Dendritic cell treated with granulocyte-macrophage colony-stimulating factor and Interleukin-4, amounts not matched to agents 40 ng/mL and 50 ng/mL, for 4 days (primary cell): ENCODE measurements around the gene RYR2.

Experiments used
- H3K27ac Mint-ChIP-seq: one replicate; pipeline ENCODE4 v1.8.0; 2022; ENCODE audit warnings: mild to moderate bottlenecking, mixed read lengths
- H3K27me3 Mint-ChIP-seq: one replicate; pipeline ENCODE4 v1.8.0; 2022; ENCODE audit warnings: mild to moderate bottlenecking, mixed read lengths
- H3K36me3 Mint-ChIP-seq: one replicate; pipeline ENCODE4 v1.8.0; 2022; ENCODE audit warnings: low read depth, mixed read lengths
- H3K4me1 Mint-ChIP-seq: one replicate; pipeline ENCODE4 v1.8.0; 2022; ENCODE audit warnings: low read depth, mixed read lengths
- H3K4me3 Mint-ChIP-seq: one replicate; pipeline ENCODE4 v1.8.0; 2022; ENCODE audit warnings: mild to moderate bottlenecking, moderate library complexity, mixed read lengths
- H3K9me3 Mint-ChIP-seq: one replicate; pipeline ENCODE4 v1.8.0; 2022; ENCODE audit warnings: mixed read lengths
- intact Hi-C: fragments of 100-400 bp; cut with micrococcal nuclease; formaldehyde crosslinking; loops from one replicate; pipeline ENCODE4 v1.15.0; 2022

The RYR2 gene

DNA sequence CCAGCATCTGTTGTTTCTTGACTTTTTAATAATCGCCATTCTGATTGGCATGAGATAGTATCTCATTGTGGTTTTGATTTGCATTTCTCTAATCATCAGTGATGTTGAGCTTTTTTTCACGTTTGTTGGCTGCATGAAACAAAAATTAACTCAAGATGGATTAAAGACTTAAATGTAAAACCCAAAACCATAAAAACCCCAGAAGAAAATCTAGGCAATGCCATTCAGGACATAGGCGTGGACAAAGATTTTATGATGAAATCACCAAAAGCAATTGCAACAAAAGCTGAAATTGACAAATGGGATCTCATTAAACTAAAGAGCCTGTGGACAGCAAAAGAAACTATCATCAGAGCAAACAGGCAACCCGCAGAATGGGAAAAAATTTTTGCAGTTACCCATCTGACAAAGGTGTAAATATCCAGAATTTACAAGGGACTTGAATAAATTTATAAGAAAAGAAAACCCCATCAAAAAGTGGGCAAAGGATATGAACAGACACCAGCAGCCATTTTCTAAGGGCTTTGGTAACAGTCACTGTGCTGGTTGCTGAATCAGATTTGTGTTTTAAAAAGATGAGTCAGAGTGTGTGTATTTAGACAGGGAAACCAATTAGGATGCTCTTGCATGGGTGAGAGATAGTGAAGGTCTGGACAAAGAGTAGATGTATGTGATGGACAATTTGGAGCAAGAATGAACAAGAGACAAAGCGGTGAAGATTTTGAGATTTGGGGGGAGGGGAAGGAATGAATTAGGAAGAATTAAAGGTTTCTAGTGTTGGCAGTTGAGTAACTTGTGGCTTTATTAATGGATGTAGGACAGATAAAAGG is 110.7 kb downstream of the RYR2 start:
- intact Hi-C loops: no loop called here

GRCh38 chr1:237154157-237154556 is 112.2 kb downstream of the RYR2 start:
- Mint-ChIP-seq H3K36me3 (no peaks in the 10 kb centered on the region), H3K27me3 (no peaks in the 10 kb centered on the region), H3K4me1 (no peaks in the 10 kb centered on the region), H3K4me3 (no peak overlapping the region), H3K27ac (no peak overlapping the region), H3K9me3 (peaks cover 6% of the 10 kb centered on the region)
- intact Hi-C loops: no loop called here

More for the DNA sequence above, 110.7 kb downstream of the RYR2 start:
- Mint-ChIP-seq H3K27ac (no peak overlapping the region), H3K4me3 (no peak overlapping the region), H3K9me3 (peaks cover 6% of the 10 kb centered on the region), H3K27me3 (no peaks in the 10 kb centered on the region), H3K4me1 (no peaks in the 10 kb centered on the region), H3K36me3 (no peaks in the 10 kb centered on the region)

GRCh38 chr1:237164406-237165352 is 122.7 kb downstream of the RYR2 start:
- H3K27ac Mint-ChIP-seq: no peak overlapping the region
- no peaks in the 10 kb centered on the region for H3K4me1 Mint-ChIP-seq
- intact Hi-C loops: no loop called here
- no peak overlapping the region for H3K4me3 Mint-ChIP-seq
- H3K36me3 Mint-ChIP-seq: no peaks in the 10 kb centered on the region
- H3K27me3 Mint-ChIP-seq: no peaks in the 10 kb centered on the region
- H3K9me3 Mint-ChIP-seq: no peaks in the 10 kb centered on the region

DNA sequence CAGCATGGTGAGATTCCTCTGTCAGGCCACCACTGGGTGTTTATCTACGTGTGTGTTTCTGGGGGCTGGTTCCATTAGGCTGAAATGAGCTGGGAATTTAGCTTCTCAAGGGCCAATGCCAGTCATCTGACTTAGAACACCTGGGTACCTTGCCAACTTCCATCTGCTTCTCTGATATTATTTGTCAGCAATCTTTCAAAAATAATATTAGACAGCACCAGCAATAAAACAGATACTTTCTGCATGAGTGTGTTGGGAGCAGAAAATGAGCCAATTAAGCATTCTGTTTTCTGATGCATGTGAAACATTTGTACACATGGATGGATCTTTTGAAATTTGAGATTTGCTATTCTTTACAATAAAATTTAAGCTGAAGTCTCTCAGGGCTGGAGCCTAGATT is 124.1 kb downstream of the RYR2 start:
- intact Hi-C loops: no loop called here
- Mint-ChIP-seq H3K27ac (no peak overlapping the region), H3K4me1 (no peaks in the 10 kb centered on the region), H3K36me3 (no peaks in the 10 kb centered on the region), H3K9me3 (no peaks in the 10 kb centered on the region), H3K4me3 (no peak overlapping the region), H3K27me3 (no peaks in the 10 kb centered on the region)

DNA sequence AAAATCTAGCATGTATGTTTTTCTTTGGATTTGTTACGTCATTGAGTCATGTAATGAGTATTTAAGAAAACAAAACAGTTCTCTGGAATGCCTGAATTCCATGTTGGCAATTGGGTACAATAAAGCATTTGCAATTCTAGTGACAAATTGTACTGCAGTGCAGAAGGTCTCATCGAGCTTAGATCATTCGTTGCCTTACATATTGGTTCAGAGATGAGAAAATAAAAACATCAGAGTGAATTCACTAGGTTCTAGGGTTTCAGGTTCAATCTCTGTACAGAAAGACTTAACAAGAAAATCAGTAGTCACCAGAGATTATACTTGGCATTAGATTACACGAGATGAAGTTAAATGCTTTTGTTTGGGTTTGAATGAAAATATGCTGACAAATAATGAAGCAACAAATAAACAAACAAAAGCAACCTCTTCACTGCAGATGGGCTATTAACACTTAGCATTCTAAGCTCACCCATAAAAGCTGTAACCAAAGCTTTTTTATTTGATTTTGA is 124.7 kb downstream of the RYR2 start:
- intact Hi-C loops: no loop called here
- Mint-ChIP-seq H3K4me1 (no peaks in the 10 kb centered on the region), H3K27me3 (no peaks in the 10 kb centered on the region), H3K27ac (no peak overlapping the region), H3K36me3 (no peaks in the 10 kb centered on the region), H3K4me3 (no peak overlapping the region), H3K9me3 (no peaks in the 10 kb centered on the region)

- H3K4me1 Mint-ChIP-seq: no peaks in the 10 kb centered on the region
- H3K36me3 Mint-ChIP-seq: no peaks in the 10 kb centered on the region
- intact Hi-C loops: no loop called here
- H3K27me3 Mint-ChIP-seq: no peaks in the 10 kb centered on the region
- H3K4me3 Mint-ChIP-seq: no peak overlapping the region
- no peak overlapping the region for H3K27ac Mint-ChIP-seq
- no peaks in the 10 kb centered on the region for H3K9me3 Mint-ChIP-seq
Observed at GRCh38 chr1:237170149-237170548, 128.2 kb downstream of the RYR2 start.

DNA sequence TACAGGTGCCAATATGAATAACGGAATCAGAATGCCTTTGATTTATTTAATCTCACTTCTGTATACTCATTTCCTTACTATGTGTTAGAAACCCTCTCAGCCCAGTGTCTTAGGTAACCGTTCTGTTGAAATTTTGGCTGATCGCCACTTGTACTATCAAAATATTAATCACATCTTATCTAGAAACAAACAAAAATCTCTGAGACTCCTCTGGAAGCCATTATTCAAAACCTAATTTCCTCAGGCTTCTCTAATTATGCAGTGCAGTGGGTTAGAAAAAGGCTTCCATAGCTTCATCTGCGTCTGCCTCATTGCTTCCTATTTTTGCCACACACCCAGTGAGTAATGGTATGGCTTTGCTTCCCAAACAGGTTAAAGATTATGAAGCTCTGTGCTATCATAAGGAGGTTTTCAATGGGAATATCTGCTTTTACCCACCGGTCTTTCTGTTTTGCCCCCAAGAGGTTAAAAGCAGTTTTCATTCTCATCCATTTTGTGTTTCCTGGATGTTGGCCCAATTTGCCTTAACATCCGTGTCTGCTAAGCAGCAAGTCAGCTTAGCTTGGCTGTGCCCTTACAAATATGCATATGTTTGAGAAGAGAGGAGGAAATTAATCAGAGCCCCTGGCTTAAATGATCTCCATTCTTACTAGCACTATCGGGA is 129.6 kb downstream of the RYR2 start:
- intact Hi-C loops: no loop called here
- Mint-ChIP-seq H3K4me3 (no peak overlapping the region), H3K27ac (no peak overlapping the region), H3K27me3 (no peaks in the 10 kb centered on the region), H3K9me3 (no peaks in the 10 kb centered on the region), H3K36me3 (no peaks in the 10 kb centered on the region), H3K4me1 (no peaks in the 10 kb centered on the region)

DNA sequence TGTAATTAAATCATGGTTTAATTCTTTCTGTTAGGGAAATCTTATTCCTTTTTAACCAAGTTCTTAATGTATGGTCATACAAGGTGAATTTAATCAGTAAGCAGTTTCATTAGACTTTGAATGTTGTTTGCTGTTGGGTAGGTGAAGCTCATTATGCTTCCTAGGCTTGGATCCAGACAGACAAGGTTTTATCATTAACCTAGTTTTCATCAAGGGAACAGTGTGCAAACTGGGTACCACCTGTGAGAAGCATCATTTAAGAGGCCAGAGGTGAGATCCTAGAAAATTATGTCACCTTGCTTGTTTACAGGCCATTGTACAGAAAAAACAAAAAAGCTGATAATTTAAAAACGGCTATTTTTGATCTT is 130.1 kb downstream of the RYR2 start:
- Mint-ChIP-seq H3K9me3 (no peaks in the 10 kb centered on the region), H3K27ac (no peak overlapping the region), H3K27me3 (no peaks in the 10 kb centered on the region), H3K4me3 (no peak overlapping the region), H3K4me1 (no peaks in the 10 kb centered on the region), H3K36me3 (no peaks in the 10 kb centered on the region)
- intact Hi-C loops: no loop called here

GRCh38 chr1:237179503-237179902 is 137.5 kb downstream of the RYR2 start:
- Mint-ChIP-seq H3K4me1 (no peaks in the 10 kb centered on the region), H3K9me3 (no peaks in the 10 kb centered on the region), H3K4me3 (no peak overlapping the region), H3K36me3 (no peaks in the 10 kb centered on the region), H3K27ac (no peak overlapping the region), H3K27me3 (no peaks in the 10 kb centered on the region)
- intact Hi-C loops: no loop called here

DNA sequence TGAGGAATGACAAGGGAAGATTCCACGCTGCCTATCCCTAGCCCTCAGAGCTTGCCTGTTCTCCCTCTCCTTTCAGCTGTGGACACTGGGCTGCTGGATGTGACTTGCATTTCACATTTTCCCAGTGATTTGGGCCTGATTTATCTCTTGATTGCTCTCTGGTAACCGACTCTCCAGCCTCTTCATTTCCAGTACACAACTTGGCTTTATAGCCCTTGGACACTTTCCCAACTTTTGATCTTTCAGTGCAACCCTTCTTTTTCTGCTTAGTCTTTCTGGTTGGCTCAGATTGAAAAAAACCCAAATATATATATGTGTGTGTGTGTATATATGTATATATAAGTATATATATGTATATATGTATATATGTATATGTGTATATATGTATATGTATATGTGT is 138.3 kb downstream of the RYR2 start:
- Mint-ChIP-seq H3K4me3 (no peak overlapping the region), H3K4me1 (no peaks in the 10 kb centered on the region), H3K27ac (no peak overlapping the region), H3K27me3 (no peaks in the 10 kb centered on the region), H3K36me3 (no peaks in the 10 kb centered on the region), H3K9me3 (no peaks in the 10 kb centered on the region)
- intact Hi-C loops: no loop called here

DNA sequence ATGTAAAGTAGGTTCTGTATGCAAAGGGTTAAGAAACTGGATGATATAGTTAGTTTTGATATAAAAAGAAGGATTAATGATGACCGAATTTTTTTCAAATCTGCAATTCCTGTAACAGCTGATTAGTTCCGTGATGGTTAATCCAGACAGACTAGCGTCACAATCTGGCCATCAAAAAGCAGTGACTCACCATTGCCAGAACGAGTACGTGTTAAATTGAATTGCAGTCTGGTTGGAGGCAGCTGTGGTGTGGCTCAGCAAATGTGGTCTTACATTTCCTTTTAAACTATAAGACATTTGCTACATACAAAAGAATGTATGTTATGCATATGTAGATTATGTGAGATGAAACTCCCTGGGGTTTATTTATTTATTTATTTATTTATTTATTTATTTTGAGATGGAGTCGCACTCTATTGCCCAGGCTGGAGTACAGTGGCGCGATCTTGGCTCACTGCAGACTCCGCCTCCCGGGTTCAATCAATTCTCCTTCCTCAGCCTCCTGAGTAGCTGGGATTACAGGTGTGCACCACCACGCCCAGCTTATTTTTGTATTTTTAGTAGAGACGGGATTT is 139.8 kb downstream of the RYR2 start:
- H3K4me1 Mint-ChIP-seq: no peaks in the 10 kb centered on the region
- no peak overlapping the region for H3K4me3 Mint-ChIP-seq
- intact Hi-C loops: no loop called here
- no peaks in the 10 kb centered on the region for H3K36me3 Mint-ChIP-seq
- H3K27me3 Mint-ChIP-seq: no peaks in the 10 kb centered on the region
- H3K9me3 Mint-ChIP-seq: no peaks in the 10 kb centered on the region
- no peak overlapping the region for H3K27ac Mint-ChIP-seq

DNA sequence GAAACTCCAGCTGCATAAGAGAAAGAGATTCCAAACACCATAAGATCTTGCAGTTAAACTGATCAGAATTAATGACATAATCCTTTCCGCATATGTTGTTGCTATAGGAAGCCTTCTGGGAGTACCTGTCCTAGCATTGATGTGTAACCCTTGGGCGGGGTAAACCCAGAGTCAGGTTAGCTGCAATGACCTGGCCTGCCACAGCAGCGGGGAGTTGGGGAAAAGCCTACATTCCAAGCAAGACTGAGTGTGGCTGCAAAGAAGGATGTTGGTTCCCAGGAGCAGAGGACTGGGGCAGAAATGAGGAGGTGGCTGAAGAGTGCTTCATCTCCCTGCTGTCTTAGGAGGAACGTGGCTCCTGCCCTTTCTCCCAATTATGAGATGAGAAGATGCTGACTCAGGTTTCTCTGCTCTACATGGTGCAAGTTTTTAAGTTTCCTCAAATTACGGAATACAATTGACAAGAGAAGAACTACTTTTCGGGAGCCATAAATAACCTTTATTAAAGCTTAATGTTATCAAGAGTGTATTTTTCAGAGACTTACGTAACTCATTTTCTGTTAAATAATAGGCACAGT is 142.1 kb downstream of the RYR2 start:
- no peak overlapping the region for H3K4me3 Mint-ChIP-seq
- intact Hi-C loops: no loop called here
- no peak overlapping the region for H3K27ac Mint-ChIP-seq
- no peaks in the 10 kb centered on the region for H3K4me1 Mint-ChIP-seq
- no peaks in the 10 kb centered on the region for H3K27me3 Mint-ChIP-seq
- no peaks in the 10 kb centered on the region for H3K36me3 Mint-ChIP-seq
- H3K9me3 Mint-ChIP-seq: no peaks in the 10 kb centered on the region

DNA sequence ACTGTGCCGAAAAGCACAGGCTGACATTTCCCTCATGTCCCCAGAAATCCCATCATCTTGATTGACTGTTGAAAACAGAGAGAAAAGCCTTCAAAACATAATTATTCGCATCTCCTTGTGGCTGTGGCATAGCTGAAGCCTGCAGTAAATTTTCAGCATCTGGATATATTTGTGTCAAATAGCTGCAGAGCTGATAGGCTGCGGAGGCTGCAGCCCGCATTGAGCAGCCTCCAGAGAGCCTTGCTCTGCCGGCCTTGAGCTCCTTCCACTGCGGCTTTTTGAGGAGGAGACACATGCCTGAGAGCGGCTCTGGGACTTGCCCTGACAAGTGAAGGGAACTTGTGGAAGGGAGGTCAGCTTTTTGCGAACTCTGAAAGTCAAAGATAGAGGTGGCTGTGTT is 144.7 kb downstream of the RYR2 start:
- H3K27ac Mint-ChIP-seq: no peak overlapping the region
- H3K4me3 Mint-ChIP-seq: no peak overlapping the region
- intact Hi-C loops: no loop called here
- no peaks in the 10 kb centered on the region for H3K27me3 Mint-ChIP-seq
- no peaks in the 10 kb centered on the region for H3K9me3 Mint-ChIP-seq
- no peaks in the 10 kb centered on the region for H3K4me1 Mint-ChIP-seq
- H3K36me3 Mint-ChIP-seq: no peaks in the 10 kb centered on the region
